A673 (cell line): ENCODE data around the gene IL22RA1. TPM values are rescaled to one million over a fixed set of nuclear protein-coding genes. Genes with fewer than 3 reads are reported as not detected.

Experiments
- BruUV-seq: library from RNA; stranded (reverse); fragments of 400-500 nt; replicated peaks from 2 replicates; lab custom pipeline; 2021; lab: Mats Ljungman, UMichigan
- CTCF ChIA-PET: fragments of 300-600 bp; sonication (Branson Sonifier 250); formaldehyde crosslinking; loops from one replicate; lab custom pipeline; 2022; ENCODE audit warnings: antibody characterized with exemption; lab: Charles Lee
- POLR2A ChIA-PET: fragments of 300-600 bp; sonication (Branson Sonifier 250); formaldehyde crosslinking; loops from one replicate; lab custom pipeline; 2022; ENCODE audit warnings: antibody characterized with exemption; ENCODE audit not compliant: low non-redundant PET; lab: Charles Lee
- DNase-seq: peaks from one replicate; pipeline ENCODE4 v3.0.0-alpha.2; 2015; ENCODE audit warnings: low spot score
- H3K27ac ChIP-seq: fragments of 200-600 bp; sonication (generic); 2 replicates; pipeline ENCODE4 v1.5.1; 2016; ENCODE audit warnings: mixed run types, low read depth, mild to moderate bottlenecking, mixed read lengths, antibody characterized with exemption, low read length; ENCODE audit not compliant: poor library complexity, severe bottlenecking
- H3K27me3 ChIP-seq: fragments of 200-600 bp; sonication (generic); replicated peaks from 2 replicates; pipeline ENCODE4 v1.6.1; 2017; ENCODE audit warnings: mixed run types, low read depth, mild to moderate bottlenecking, mixed read lengths, antibody characterized with exemption, low read length; ENCODE audit not compliant: insufficient read depth, poor library complexity
- H3K36me3 ChIP-seq: fragments of 200-600 bp; sonication (generic); 2 replicates; pipeline ENCODE4 v1.6.1; 2016; ENCODE audit warnings: mixed run types, mild to moderate bottlenecking, mixed read lengths, antibody characterized with exemption, low read length; ENCODE audit not compliant: insufficient read depth, poor library complexity, severe bottlenecking
- H3K4me1 ChIP-seq: fragments of 200-600 bp; sonication (generic); 2 replicates; pipeline ENCODE4 v1.6.1; 2017; ENCODE audit warnings: mixed run types, mild to moderate bottlenecking, mixed read lengths, antibody characterized with exemption, low read length; ENCODE audit not compliant: insufficient read depth, poor library complexity, severe bottlenecking
- H3K4me3 ChIP-seq: fragments of 200-600 bp; sonication (generic); 2 replicates; pipeline ENCODE4 v1.5.1; 2016; ENCODE audit warnings: low read depth, mixed run types, mild to moderate bottlenecking, mixed read lengths, low read length; ENCODE audit not compliant: poor library complexity, severe bottlenecking
- H3K9me3 ChIP-seq: fragments of 200-600 bp; sonication (generic); 2 replicates; pipeline ENCODE4 v1.6.1; 2016; ENCODE audit warnings: mixed run types, low read depth, mild to moderate bottlenecking, mixed read lengths, antibody characterized with exemption, low read length; ENCODE audit not compliant: poor library complexity, severe bottlenecking
- EZH2 ChIP-seq: fragments of 200-600 bp; sonication (generic); IDR thresholded peaks from 2 replicates; pipeline ENCODE4 v1.6.1; 2017; ENCODE audit warnings: borderline replicate concordance, low read depth, mild to moderate bottlenecking, mixed read lengths, antibody characterized with exemption, low read length; ENCODE audit not compliant: poor library complexity, severe bottlenecking
- intact Hi-C: fragments of 100-400 bp; cut with micrococcal nuclease; formaldehyde crosslinking; loops from one replicate; pipeline ENCODE4 v1.10.0; 2022; ENCODE audit not compliant: unreplicated experiment
- total RNA-seq: library from RNA; stranded (reverse); gene quantifications from 2 replicates; pipeline ENCODE4 v1.2.3, GENCODE V29; 2021
- TF ChIP-seq, protein P1 (sequence below): fragments of 300-800, 200-600 bp; sonication (generic); conservative IDR thresholded peaks from 2 replicates; pipeline ENCODE4 v1.5.1; 2017; ENCODE audit warnings: low read depth, mild to moderate bottlenecking, antibody characterized with exemption, low read length, moderate library complexity, mixed read lengths

The IL22RA1 gene
- total RNA-seq, 1 experiment from 2014 or later = 0.24 TPM

DNA sequence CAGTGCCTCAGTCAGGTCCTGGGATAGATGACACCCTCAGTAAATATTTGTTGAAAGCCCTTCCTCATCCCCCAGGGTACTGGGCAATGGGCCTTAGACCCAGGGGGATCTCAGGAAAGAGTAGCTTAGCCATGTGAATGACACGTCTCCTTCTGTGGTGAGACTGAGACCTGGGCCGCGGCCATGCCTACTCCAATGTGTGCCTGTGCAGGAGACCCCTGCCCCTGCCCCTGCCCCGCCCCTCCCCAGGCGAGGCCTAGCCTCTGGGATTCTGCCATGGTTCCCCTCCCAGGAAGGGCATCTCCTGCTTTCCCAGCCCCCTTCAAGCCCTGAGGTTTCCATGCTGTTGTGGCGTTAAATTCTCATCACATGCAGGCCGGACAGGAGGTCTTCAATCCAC is 38.1 kb downstream of the IL22RA1 start:
- H3K27me3 ChIP-seq = no peaks in the 10 kb centered on the region
- no peaks in the 10 kb centered on the region for H3K9me3 ChIP-seq
- H3K4me3 ChIP-seq = no peak overlapping the region
- no TSS peak for BruUV-seq
- POLR2A ChIA-PET = no interaction called here
- CTCF ChIA-PET = no interaction called here
- no peaks in the 10 kb centered on the region for H3K4me1 ChIP-seq
- intact Hi-C loops = no loop called here
- no peaks in the 10 kb centered on the region for H3K36me3 ChIP-seq
- no peak for TF ChIP-seq EZH2
- TF ChIP-seq, protein P1, sequence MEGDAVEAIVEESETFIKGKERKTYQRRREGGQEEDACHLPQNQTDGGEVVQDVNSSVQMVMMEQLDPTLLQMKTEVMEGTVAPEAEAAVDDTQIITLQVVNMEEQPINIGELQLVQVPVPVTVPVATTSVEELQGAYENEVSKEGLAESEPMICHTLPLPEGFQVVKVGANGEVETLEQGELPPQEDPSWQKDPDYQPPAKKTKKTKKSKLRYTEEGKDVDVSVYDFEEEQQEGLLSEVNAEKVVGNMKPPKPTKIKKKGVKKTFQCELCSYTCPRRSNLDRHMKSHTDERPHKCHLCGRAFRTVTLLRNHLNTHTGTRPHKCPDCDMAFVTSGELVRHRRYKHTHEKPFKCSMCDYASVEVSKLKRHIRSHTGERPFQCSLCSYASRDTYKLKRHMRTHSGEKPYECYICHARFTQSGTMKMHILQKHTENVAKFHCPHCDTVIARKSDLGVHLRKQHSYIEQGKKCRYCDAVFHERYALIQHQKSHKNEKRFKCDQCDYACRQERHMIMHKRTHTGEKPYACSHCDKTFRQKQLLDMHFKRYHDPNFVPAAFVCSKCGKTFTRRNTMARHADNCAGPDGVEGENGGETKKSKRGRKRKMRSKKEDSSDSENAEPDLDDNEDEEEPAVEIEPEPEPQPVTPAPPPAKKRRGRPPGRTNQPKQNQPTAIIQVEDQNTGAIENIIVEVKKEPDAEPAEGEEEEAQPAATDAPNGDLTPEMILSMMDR = no peak
- no peak overlapping the region for H3K27ac ChIP-seq
- DNase-seq = no peak

GRCh38 chr1:24103879-24104278 is 39.1 kb downstream of the IL22RA1 start:
- POLR2A ChIA-PET = no interaction called here
- no peaks in the 10 kb centered on the region for H3K27me3 ChIP-seq
- no peak overlapping the region for H3K4me3 ChIP-seq
- H3K36me3 ChIP-seq = no peaks in the 10 kb centered on the region
- H3K4me1 ChIP-seq = peaks cover 4% of the 10 kb centered on the region
- DNase-seq = no peak
- intact Hi-C loops = no loop called here
- TF ChIP-seq, protein P1 = no peak
- no peak for TF ChIP-seq EZH2
- CTCF ChIA-PET = no interaction called here
- no peak overlapping the region for H3K27ac ChIP-seq
- BruUV-seq = no TSS peak
- H3K9me3 ChIP-seq = no peaks in the 10 kb centered on the region

- Histone ChIP-seq H3K4me3 (no peak overlapping the region), H3K9me3 (no peaks in the 10 kb centered on the region), H3K4me1 (peaks cover 4% of the 10 kb centered on the region), H3K27ac (no peak overlapping the region), H3K36me3 (no peaks in the 10 kb centered on the region), H3K27me3 (no peaks in the 10 kb centered on the region)
- intact Hi-C loops = no loop called here
- POLR2A ChIA-PET = no interaction called here
- no peak for TF ChIP-seq EZH2
- TF ChIP-seq, protein P1 = no peak
- CTCF ChIA-PET = interaction anchor here (0.5 kb wide), 1 partner anchor 86 kb away, joined by 11 read pairs; no protein-coding TSS in a partner anchor
- no peak for DNase-seq
- no TSS peak for BruUV-seq
These were observed 39.5 kb downstream of the IL22RA1 start for GRCh38 chr1:24103408-24103807.
